Coronary artery (tissue), 2 donors: Measurements from ENCODE around the gene TSPAN32.
A peak's percentile ranks its signal among the peaks of the same experiment; 100 is the strongest.

Experiments
- DNase-seq: peaks from one replicate; pipeline ENCODE4 v3.0.0-alpha.2; 2017; ENCODE audit warnings: low spot score
- H3K27ac ChIP-seq, 2 donors: fragments of 200-600 bp; sonication (generic); one replicate each; pipeline ENCODE4 v1.5.1; 2016 to 2019
- H3K4me3 ChIP-seq: fragments of 200-600 bp; sonication (generic); 2 replicates; pipeline ENCODE4 v1.5.1; 2016; ENCODE audit warnings: mild to moderate bottlenecking, moderate library complexity
- TF ChIP-seq, protein P1 (sequence below): fragments of 200-600 bp; sonication (generic); IDR thresholded peaks from one replicate; pipeline ENCODE4 v1.5.1; 2019; ENCODE audit warnings: antibody characterized with exemption

Gene TSPAN32

DNA sequence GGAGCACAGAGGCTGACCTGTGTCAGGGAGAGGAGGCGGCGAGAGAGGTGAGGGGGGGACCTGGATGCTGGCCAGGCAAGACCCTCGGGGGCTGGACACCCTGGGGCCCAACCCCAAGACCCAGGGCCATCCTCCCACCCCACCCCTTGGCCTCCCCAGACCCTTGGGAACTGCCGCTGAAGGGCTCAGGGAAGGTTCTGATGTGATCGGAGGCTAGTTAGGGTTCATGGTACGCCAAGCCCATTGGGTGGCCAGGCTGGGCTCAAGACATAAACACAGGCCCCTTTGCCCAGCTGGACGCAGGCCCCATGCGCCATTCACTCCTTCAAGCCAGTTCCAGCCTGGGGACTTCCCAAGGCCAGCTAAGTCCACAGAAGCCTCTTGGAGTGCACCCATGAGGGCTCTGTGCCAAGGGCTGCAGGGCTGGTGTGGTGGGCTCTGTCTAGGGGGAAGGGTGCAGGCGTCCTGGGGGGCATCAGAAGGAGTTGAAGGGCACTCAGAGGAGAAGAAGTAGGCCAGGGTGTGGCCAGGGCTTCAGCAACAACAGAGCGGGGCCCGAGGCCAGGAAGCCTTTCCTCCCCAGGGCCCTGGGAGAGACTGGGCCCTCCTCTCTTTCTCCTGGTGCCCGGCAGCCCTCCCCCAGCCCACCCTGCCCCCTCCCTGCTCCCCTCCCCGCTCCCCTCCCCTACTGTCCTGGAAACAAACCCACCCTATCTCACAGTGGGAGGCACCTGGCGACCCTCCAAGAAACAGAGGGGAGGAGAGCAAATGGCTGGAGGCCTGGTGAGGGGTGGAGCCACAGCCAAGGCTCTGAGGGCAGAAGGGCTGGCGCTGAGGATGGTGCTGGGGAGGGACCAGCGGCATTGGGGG is 12.9 kb downstream of the TSPAN32 start:
- TF ChIP-seq, protein P1, sequence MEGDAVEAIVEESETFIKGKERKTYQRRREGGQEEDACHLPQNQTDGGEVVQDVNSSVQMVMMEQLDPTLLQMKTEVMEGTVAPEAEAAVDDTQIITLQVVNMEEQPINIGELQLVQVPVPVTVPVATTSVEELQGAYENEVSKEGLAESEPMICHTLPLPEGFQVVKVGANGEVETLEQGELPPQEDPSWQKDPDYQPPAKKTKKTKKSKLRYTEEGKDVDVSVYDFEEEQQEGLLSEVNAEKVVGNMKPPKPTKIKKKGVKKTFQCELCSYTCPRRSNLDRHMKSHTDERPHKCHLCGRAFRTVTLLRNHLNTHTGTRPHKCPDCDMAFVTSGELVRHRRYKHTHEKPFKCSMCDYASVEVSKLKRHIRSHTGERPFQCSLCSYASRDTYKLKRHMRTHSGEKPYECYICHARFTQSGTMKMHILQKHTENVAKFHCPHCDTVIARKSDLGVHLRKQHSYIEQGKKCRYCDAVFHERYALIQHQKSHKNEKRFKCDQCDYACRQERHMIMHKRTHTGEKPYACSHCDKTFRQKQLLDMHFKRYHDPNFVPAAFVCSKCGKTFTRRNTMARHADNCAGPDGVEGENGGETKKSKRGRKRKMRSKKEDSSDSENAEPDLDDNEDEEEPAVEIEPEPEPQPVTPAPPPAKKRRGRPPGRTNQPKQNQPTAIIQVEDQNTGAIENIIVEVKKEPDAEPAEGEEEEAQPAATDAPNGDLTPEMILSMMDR = no peak
- DNase-seq = peak; percentile 91
- Histone ChIP-seq H3K27ac (peak overlapping the region; percentile 78 to 91), H3K4me3 (peak overlapping the region; percentile 47)

DNA sequence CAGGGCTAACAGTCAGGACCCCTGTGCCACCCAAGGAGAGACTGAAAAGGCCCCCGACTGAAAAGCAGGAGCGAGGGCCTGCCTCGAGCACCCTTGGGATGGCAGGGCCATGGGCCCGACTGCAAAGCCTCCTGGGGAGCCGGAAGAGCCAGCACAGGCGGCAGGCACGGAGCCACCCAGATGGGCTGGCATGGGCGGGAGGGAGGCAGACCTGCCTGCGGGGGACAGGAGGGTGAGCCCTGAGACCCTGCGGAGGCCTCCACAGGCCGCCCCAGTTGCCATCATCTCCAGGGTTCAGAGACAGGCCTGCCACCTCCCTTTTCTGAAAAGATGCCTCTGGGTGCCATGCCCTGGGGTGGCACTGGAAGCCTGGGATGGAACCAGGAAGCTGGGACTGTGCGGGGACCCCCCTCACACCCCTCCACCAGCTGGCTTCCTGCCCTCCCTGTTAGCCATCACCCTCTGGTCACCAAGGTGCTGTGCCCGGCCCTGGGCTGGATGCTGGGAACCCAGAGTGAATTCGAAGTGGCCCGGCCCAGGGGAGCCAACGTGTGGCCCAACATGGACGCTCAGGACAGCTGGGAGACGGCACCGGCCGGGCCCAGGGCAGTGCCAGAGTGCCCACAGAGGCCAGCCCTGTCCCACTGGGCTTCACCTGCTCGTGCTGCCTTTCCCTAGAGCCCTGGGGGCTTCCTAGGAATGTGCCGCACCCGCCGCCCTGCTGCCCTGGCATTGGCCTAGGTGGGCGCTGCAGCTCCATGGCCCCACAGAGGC is 13.8 kb downstream of the TSPAN32 start:
- Histone ChIP-seq H3K4me3 (peak overlapping the region; percentile 47), H3K27ac (peak overlapping the region; percentile 78 to 91)
- DNase-seq = no peak
- TF ChIP-seq, protein P1 = no peak

- DNase-seq = peak; percentile 71
- TF ChIP-seq, protein P1 = no peak
- peak overlapping the region; percentile 78 to 91 for H3K27ac ChIP-seq
- H3K4me3 ChIP-seq = no peak overlapping the region
Observed at GRCh38 chr11:2316169-2316962, 14.6 kb downstream of the TSPAN32 start.

DNA sequence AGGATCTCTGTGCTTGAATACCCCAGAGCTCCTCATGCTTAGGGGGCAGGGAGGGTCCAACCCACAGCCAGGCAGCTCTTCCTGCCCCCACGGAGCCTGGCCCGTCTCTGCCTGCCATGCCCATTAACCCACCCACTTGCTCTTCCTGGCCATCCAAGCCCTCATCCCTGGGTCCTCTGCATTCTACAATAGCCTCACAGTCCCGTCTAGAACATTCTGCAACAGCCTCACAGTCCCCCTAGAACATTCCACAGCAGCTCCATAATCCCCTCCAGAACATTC is 15.1 kb downstream of the TSPAN32 start:
- no peak for DNase-seq
- TF ChIP-seq, protein P1 = no peak
- no peak overlapping the region for H3K27ac ChIP-seq
- H3K4me3 ChIP-seq = no peak overlapping the region

- H3K27ac ChIP-seq = no peak overlapping the region
- no peak overlapping the region for H3K4me3 ChIP-seq
- TF ChIP-seq, protein P1 = no peak
- no peak for DNase-seq
Observed at GRCh38 chr11:2317354-2318050, 15.7 kb downstream of the TSPAN32 start.

DNA sequence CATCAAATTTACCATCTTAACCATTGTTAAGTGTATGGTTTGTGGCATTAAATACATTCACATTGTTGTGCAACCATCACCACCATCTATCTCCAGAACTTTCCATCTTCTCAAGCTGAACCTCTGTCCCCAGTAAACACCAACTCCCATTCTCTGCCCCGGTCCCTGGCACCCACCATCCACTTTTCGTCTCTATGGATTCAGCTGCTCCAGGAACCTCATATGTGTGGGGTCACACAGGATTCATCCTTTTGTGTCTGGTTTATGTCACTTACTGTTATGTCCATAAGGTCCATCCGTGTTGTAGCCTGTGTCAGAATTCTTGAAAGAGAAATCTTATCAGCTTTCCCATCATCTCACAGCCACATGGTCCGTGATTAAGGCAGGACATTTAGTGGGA is 16.3 kb downstream of the TSPAN32 start:
- H3K4me3 ChIP-seq = no peak overlapping the region
- DNase-seq = no peak
- no peak overlapping the region for H3K27ac ChIP-seq
- TF ChIP-seq, protein P1 = no peak
